HG02623 (cell line): Measurements from ENCODE around the gene GNPDA2.
A peak's percentile ranks its signal among the peaks of the same experiment; 100 is the strongest.
"Not testable (repeated sequence)": the region's sequence is repeated elsewhere in the genome, so short reads cannot be mapped to it uniquely, and the experiment has no call there.

Source experiments
- ATAC-seq: cut with Tn5 transposase; IDR thresholded peaks from one replicate; pipeline ENCODE4 v1.9.1; 2021; ENCODE audit warnings: moderate library complexity; ENCODE audit not compliant: unreplicated experiment

GNPDA2 gene

GRCh38 chr4:44726038-44726871 is at the start of gene GNPDA2:
TSS of gene GNPDA2 (minus strand) at chr4:44726556. CDS start at chr4:44722207, 4,349 bp downstream.
- peak; percentile 93 for ATAC-seq

- ATAC-seq = no peak
Observed at GRCh38 chr4:44772340-44772739, 46.0 kb upstream of the GNPDA2 start.

GRCh38 chr4:44771789-44772188 is 45.4 kb upstream of the GNPDA2 start:
- ATAC-seq = no peak

- no peak for ATAC-seq
Observed at GRCh38 chr4:44766453-44766852, 40.1 kb upstream of the GNPDA2 start.

- ATAC-seq = no peak
Observed at GRCh38 chr4:44765116-44765515, 38.8 kb upstream of the GNPDA2 start.

GRCh38 chr4:44761306-44761705 is 35.0 kb upstream of the GNPDA2 start:
- no peak for ATAC-seq

- ATAC-seq = peak; percentile 71
Observed at GRCh38 chr4:44760142-44760898, 34.0 kb upstream of the GNPDA2 start.

GRCh38 chr4:44756559-44756958 is 30.2 kb upstream of the GNPDA2 start:
- no peak for ATAC-seq

GRCh38 chr4:44740201-44740600 is 13.8 kb upstream of the GNPDA2 start:
- ATAC-seq = no peak

- peak; percentile 75 for ATAC-seq
Observed at GRCh38 chr4:44738615-44739014, 12.3 kb upstream of the GNPDA2 start.

- ATAC-seq = no peak
Observed at GRCh38 chr4:44736900-44737299, 10.5 kb upstream of the GNPDA2 start.

- not testable (repeated sequence) for ATAC-seq
Observed at GRCh38 chr4:44728694-44729093, 2.3 kb upstream of the GNPDA2 start.

- ATAC-seq = no peak
Observed at GRCh38 chr4:44727471-44727870, 1.1 kb upstream of the GNPDA2 start.

GRCh38 chr4:44725726-44726037 is 674 bp downstream of the GNPDA2 start:
- ATAC-seq = no peak

GRCh38 chr4:44725166-44725565 is 1.2 kb downstream of the GNPDA2 start:
- no peak for ATAC-seq

- ATAC-seq = no peak
Observed at GRCh38 chr4:44722001-44722400, 4.4 kb downstream of the GNPDA2 start.

GRCh38 chr4:44720371-44720770 is 6.0 kb downstream of the GNPDA2 start:
- ATAC-seq = no peak

- ATAC-seq = no peak
Observed at GRCh38 chr4:44716597-44716996, 9.8 kb downstream of the GNPDA2 start.

GRCh38 chr4:44713125-44713524 is 13.2 kb downstream of the GNPDA2 start:
- ATAC-seq = no peak

GRCh38 chr4:44704673-44705072 is 21.7 kb downstream of the GNPDA2 start:
- no peak for ATAC-seq

GRCh38 chr4:44701037-44701436 is 25.3 kb downstream of the GNPDA2 start:
- ATAC-seq = no peak

- ATAC-seq = no peak
Observed at GRCh38 chr4:44700427-44700826, 25.9 kb downstream of the GNPDA2 start.
